ES-I3 (cell line): ENCODE results near the gene SCART1.
"Not testable (repeated sequence)": the region's sequence is repeated elsewhere in the genome, so short reads cannot be mapped to it uniquely, and the experiment has no call there.

Experiments used
- H3K36me3 ChIP-seq: 2 replicates; pipeline ENCODE4 v1.6.1; 2013; ENCODE audit warnings: mild to moderate bottlenecking, low read length, control low read depth, moderate library complexity; ENCODE audit not compliant: insufficient read depth
- H3K4me1 ChIP-seq: 2 replicates; pipeline ENCODE4 v1.6.1; 2013; ENCODE audit warnings: mild to moderate bottlenecking, control low read depth, low read length; ENCODE audit not compliant: insufficient read depth
- H3K9ac ChIP-seq: 2 replicates; pipeline ENCODE4 v1.6.1; 2013; ENCODE audit warnings: low read depth, mild to moderate bottlenecking, low read length, moderate library complexity
- H3K9me3 ChIP-seq: 2 replicates; pipeline ENCODE4 v1.6.1; 2013; ENCODE audit warnings: mild to moderate bottlenecking, low read length, moderate library complexity; ENCODE audit not compliant: control insufficient read depth, insufficient read depth

Gene SCART1

DNA sequence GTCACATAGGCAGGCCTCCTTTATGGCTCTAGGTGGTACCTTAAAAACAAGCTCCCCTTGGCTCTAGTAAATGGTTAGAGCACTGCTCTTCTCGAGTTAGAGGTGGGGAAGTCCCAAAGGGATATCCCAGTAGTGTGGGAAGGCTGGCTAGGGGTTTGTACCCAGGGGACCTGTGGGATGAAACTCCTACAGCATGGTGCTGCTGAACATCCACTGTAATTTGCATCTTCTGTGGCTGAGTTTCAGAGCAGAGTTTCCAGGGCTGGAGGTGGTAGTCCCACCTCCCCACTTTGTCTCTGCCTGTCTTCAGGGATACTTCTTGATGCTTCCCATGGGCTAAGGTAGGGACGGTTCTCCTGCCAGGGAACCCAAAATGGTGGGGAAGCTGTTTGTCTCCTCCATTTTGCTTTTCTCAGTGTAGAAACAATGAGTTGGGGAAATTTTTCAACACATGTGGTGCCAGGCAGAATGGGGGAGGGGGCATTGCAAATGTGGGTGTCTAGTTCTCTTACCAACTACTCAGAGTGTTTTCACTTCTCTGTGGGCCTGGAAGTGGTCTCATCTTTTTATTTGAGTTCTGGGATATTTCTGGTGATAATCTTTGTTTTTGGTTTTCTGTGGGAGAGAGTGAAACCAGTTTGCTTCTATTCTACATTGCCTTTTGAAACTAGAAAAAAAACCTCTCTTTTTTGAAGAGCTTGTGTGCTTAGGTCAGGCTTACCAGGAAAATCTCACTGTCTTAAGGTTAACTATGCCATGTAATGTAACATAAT lies 36.3 kb downstream of the SCART1 start:
- H3K36me3 ChIP-seq: no peaks in the 10 kb centered on the region
- H3K9me3 ChIP-seq: peaks cover 6% of the 10 kb centered on the region
- H3K4me1 ChIP-seq: no peaks in the 10 kb centered on the region
- no peak overlapping the region for H3K9ac ChIP-seq

DNA sequence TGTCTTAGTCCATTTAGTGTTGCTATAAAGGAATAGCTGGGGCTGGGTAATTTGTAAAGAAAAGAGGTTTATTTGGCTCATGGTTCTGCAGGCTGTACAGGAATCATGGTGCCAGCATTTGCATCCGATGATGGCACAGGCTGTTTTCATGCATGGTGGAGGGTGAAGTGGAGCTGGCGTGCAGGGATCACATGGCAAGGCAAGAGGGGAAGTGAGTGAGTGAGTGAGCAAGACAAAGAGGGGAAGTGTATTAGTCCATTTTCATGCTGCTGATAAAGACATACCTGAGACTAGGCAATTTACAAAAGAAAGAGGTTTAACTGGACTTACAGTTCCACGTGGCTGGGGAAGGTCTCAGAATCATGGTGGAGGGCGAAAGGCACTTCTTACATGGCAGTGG lies 39.8 kb downstream of the SCART1 start:
- not testable (repeated sequence) for H3K36me3 ChIP-seq, H3K4me1 ChIP-seq, H3K9ac ChIP-seq, H3K9me3 ChIP-seq

- not testable (repeated sequence) for H3K4me1 ChIP-seq, H3K36me3 ChIP-seq, H3K9me3 ChIP-seq, H3K9ac ChIP-seq
These were observed 43.6 kb downstream of the SCART1 start for GRCh38 chr10:133497363-133497762.

GRCh38 chr10:133499176-133499575 lies 45.4 kb downstream of the SCART1 start:
- H3K9me3 ChIP-seq, H3K36me3 ChIP-seq, H3K9ac ChIP-seq, H3K4me1 ChIP-seq: not testable (repeated sequence)

GRCh38 chr10:133500897-133501296 lies 47.2 kb downstream of the SCART1 start:
- H3K4me1 ChIP-seq, H3K36me3 ChIP-seq, H3K9me3 ChIP-seq: not testable (repeated sequence)

GRCh38 chr10:133509700-133510099 lies 56.0 kb downstream of the SCART1 start:
- no peaks in the 10 kb centered on the region for H3K36me3 ChIP-seq
- no peaks in the 10 kb centered on the region for H3K9me3 ChIP-seq
- H3K9ac ChIP-seq: no peak overlapping the region
- no peaks in the 10 kb centered on the region for H3K4me1 ChIP-seq

More at GRCh38 chr10:133500897-133501296, 47.2 kb downstream of the SCART1 start:
- not testable (repeated sequence) for H3K9ac ChIP-seq

DNA sequence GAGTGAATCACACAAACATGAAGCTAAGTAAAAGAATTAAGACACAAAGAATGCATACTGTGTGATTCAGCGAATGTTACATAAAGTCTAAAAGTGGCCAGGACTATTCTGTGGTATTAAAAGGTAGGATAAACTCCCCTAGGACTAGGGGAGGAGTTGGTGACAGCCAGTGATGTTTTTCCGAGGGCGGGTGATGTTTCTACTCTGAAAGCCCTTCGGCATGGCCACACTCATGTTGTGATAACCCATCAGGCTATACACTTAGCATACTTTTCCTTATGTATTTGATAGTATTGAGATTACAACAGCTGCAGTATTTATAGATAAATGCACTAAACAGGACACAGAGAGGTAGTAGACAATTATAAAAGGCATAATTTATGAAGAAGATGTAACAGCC lies 57.7 kb downstream of the SCART1 start:
- Histone ChIP-seq H3K4me1 (no peaks in the 10 kb centered on the region), H3K36me3 (no peaks in the 10 kb centered on the region), H3K9ac (no peak overlapping the region), H3K9me3 (no peaks in the 10 kb centered on the region)

DNA sequence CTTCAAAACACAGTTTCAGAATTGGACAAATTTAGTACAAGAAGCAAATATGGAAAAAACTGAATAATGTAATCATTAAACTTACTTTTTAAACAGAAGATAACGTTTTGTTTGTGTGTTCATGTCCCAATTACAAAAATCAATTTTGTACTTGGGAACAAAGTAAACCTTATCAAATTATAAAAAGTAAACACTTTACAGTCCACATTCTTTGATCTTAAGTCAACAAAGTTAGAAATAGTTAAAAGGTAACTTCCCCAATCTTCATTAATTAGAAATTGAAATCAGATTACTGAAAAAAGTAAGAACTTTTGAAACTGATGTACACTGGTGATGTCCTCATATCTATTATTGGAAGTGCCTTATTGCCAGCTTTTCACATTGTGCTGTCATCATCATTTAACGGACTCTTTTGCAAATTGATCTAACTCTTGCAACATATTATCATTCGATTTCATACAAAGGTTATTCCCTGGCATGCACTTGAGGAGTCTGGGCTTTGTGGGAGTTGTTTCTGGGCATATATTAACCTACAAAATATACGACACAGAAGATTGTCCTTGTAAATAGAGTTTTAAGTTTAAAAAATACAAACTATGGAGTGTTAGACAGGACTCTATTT lies 58.3 kb downstream of the SCART1 start:
- no peak overlapping the region for H3K9ac ChIP-seq
- no peaks in the 10 kb centered on the region for H3K36me3 ChIP-seq
- no peaks in the 10 kb centered on the region for H3K4me1 ChIP-seq
- no peaks in the 10 kb centered on the region for H3K9me3 ChIP-seq

- Histone ChIP-seq H3K36me3 (no peaks in the 10 kb centered on the region), H3K4me1 (no peaks in the 10 kb centered on the region), H3K9me3 (no peaks in the 10 kb centered on the region), H3K9ac (no peak overlapping the region)
These were observed 61.7 kb downstream of the SCART1 start for GRCh38 chr10:133515471-133515870.

- H3K9ac ChIP-seq: no peak overlapping the region
- H3K4me1 ChIP-seq: no peaks in the 10 kb centered on the region
- H3K36me3 ChIP-seq: no peaks in the 10 kb centered on the region
- no peaks in the 10 kb centered on the region for H3K9me3 ChIP-seq
These were observed 62.3 kb downstream of the SCART1 start for GRCh38 chr10:133516057-133516456.

GRCh38 chr10:133518517-133518916 lies 64.8 kb downstream of the SCART1 start:
- not testable (repeated sequence) for H3K9ac ChIP-seq, H3K36me3 ChIP-seq, H3K9me3 ChIP-seq, H3K4me1 ChIP-seq
